ENCODE results near the gene THAP10. TPM values are rescaled to one million over a fixed set of nuclear protein-coding genes. Genes with fewer than 3 reads are reported as not detected.

THAP10 gene
- total RNA-seq, 1 experiment from 2014 or later: 2.5 TPM

DNA sequence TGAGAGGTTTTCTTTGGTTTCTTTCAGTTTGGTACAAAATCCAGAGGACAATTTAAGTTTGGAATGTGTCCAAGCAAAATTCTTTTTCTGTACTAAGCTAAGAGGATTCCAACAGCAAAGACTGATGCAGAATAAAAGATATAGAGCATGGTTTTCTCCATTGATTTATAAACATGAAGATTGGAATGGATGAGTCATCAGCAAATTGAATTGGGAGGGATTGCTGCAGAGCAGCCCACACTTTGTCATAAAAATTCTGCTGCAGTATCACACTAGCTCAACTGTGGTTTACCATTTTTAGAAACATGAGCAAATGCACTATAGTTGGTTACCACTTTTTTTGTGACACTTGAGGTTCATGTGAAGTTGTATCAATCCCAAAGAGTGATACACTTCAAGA is 22.2 kb downstream of the THAP10 start:
- H2BK12ac ChIP-seq (ENCODE audit: insufficient read length, low read depth, low read length): no peak overlapping the region
- H3K23me2 ChIP-seq (ENCODE audit: insufficient read length, low read depth, low read length, poor library complexity, severe bottlenecking): no peaks in the 10 kb centered on the region
- H2BK15ac ChIP-seq (ENCODE audit: low read depth, low read length): no peak overlapping the region
- peaks cover 2 to 16% (median 12%) of the 10 kb centered on the region in 3 experiments; a peak in 5 of 7 replicates for H3K36me3 Mint-ChIP-seq (ENCODE audit: insufficient read depth in 1 of 3, low read depth in 3 of 3)
- H4K8ac ChIP-seq (replicated peaks; ENCODE audit: insufficient read length, low read depth, low read length): no peak overlapping the region
- H3K4me1 Mint-ChIP-seq: no peaks in the 10 kb centered on the region
- H2BK20ac ChIP-seq (ENCODE audit: low read depth, low read length, poor library complexity, severe bottlenecking): no peak overlapping the region
- H4K20me1 ChIP-seq (ENCODE audit: control insufficient read depth, insufficient read depth, insufficient read length): no peaks in the 10 kb centered on the region
- no peak overlapping the region for H4K91ac ChIP-seq (ENCODE audit: insufficient read length, low read depth, low read length)
- no peak overlapping the region for H3K14ac ChIP-seq (ENCODE audit: insufficient read depth, low read length)
- no peak overlapping the region for H3K9ac ChIP-seq (ENCODE audit: extremely low read depth, insufficient read length, low read length)
- H4K5ac ChIP-seq (ENCODE audit: insufficient read length, low read depth, low read length): no peak overlapping the region
- TF ChIP-seq, protein P1, sequence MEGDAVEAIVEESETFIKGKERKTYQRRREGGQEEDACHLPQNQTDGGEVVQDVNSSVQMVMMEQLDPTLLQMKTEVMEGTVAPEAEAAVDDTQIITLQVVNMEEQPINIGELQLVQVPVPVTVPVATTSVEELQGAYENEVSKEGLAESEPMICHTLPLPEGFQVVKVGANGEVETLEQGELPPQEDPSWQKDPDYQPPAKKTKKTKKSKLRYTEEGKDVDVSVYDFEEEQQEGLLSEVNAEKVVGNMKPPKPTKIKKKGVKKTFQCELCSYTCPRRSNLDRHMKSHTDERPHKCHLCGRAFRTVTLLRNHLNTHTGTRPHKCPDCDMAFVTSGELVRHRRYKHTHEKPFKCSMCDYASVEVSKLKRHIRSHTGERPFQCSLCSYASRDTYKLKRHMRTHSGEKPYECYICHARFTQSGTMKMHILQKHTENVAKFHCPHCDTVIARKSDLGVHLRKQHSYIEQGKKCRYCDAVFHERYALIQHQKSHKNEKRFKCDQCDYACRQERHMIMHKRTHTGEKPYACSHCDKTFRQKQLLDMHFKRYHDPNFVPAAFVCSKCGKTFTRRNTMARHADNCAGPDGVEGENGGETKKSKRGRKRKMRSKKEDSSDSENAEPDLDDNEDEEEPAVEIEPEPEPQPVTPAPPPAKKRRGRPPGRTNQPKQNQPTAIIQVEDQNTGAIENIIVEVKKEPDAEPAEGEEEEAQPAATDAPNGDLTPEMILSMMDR (conservative IDR thresholded peaks at IDR 0.05): no peak
- H2AK5ac ChIP-seq (ENCODE audit: insufficient read length, low read length): no peak overlapping the region
- H3K4me1 ChIP-seq (ENCODE audit: insufficient read depth, low read length): no peaks in the 10 kb centered on the region
- H3K18ac ChIP-seq (ENCODE audit: insufficient read length, low read depth, low read length): no peak overlapping the region
- no peaks in the 10 kb centered on the region for H3K9me3 ChIP-seq (ENCODE audit: control insufficient read depth, low read depth, low read length)
- no peak overlapping the region for H3K23ac ChIP-seq (ENCODE audit: insufficient read length, low read depth, low read length)
- H3K27ac ChIP-seq (ENCODE audit: insufficient read length, low read depth, low read length): no peak overlapping the region
- no peak overlapping the region for H3T11ph ChIP-seq (ENCODE audit: low read length)
- H3K79me2 ChIP-seq (ENCODE audit: insufficient read depth, low read length): no peaks in the 10 kb centered on the region
- H2BK5ac ChIP-seq (ENCODE audit: insufficient read length, low read length): no peak overlapping the region
- no peak overlapping the region for H2BK120ac ChIP-seq (ENCODE audit: low read depth, low read length, poor library complexity, severe bottlenecking)
- H3K56ac ChIP-seq (ENCODE audit: insufficient read length, low read depth, low read length): no peak overlapping the region
- H3K4ac ChIP-seq (ENCODE audit: low read depth, low read length): no peak overlapping the region
- no peak overlapping the region for H3K4me2 ChIP-seq (ENCODE audit: insufficient read depth, insufficient read length, low read length)
- peaks cover 1% of the 10 kb centered on the region; the same call in 1 of the 2 replicates for H3K27me3 Mint-ChIP-seq (ENCODE audit: low read depth)
- no peak overlapping the region for H3K4me3 Mint-ChIP-seq
- no peak overlapping the region for H3K27ac Mint-ChIP-seq
- no peaks in the 10 kb centered on the region for H3K79me1 ChIP-seq (ENCODE audit: insufficient read depth, low read depth, low read length, poor library complexity, severe bottlenecking)
- DNase-seq: no peak
- no peak overlapping the region for H2AFZ ChIP-seq (ENCODE audit: low read length)
- H3K9me3 Mint-ChIP-seq: peaks cover 17 to 20% of the 10 kb centered on the region in 2 experiments
- H3K27me3 ChIP-seq (ENCODE audit: insufficient read depth, low read length): no peaks in the 10 kb centered on the region

Measured in H9 (cell line).